ENCODE measurements around the gene RPL10A. TPM values are rescaled to one million over a fixed set of nuclear protein-coding genes. Genes with fewer than 3 reads are reported as not detected.
A peak's percentile ranks its signal among the peaks of the same experiment; 100 is the strongest.

RPL10A gene
- total and polyA plus RNA-seq, 10 donors: 962 to 3,148 (median 1,054) TPM

- no peaks in the 10 kb centered on the region for H3K27me3 ChIP-seq (replicated peaks in 1 of 7)
- 66 to 81% (median 67%) methylated on average over 3 of the region's 3 CpGs for whole genome bisulfite sequencing, 5 donors
- H3K4me3 ChIP-seq: no peak overlapping the region
- intact Hi-C loops (cut with DNase I; ENCODE audit: low total_unique reads): no loop called here
- no peak for DNase-seq
- TF ChIP-seq POLR2AphosphoS5 (IDR thresholded peaks at IDR 0.05) (no peak), CTCF (IDR thresholded peaks at IDR 0.05 in 8 of 11, conservative IDR thresholded peaks at IDR 0.05 in 3 of 11) (no peak), POLR2A (IDR thresholded peaks at IDR 0.05) (no peak)
- H3K27ac ChIP-seq: no peak overlapping the region
- peaks cover 0 to 22% (median 10%) of the 10 kb centered on the region in 6 donors for H3K4me1 ChIP-seq
- peaks cover 8 to 85% (median 62%) of the 10 kb centered on the region in 6 donors for H3K36me3 ChIP-seq
- H3K9me3 ChIP-seq: peaks cover 7 to 29% (median 28%) of the 10 kb centered on the region in 8 donors
Measured at GRCh38 chr6:35425284-35425683, 42.9 kb upstream of the RPL10A start.

- peak overlapping the region in 1 of 8 donors; percentile 21 for H3K27ac ChIP-seq
- peaks cover 0 to 22% (median 10%) of the 10 kb centered on the region in 6 donors for H3K4me1 ChIP-seq
- H3K4me3 ChIP-seq: no peak overlapping the region
- intact Hi-C loops (cut with DNase I; ENCODE audit: low total_unique reads): no loop called here
- H3K36me3 ChIP-seq: peaks cover 8 to 80% (median 60%) of the 10 kb centered on the region in 6 donors
- 34 to 46% (median 39%) methylated on average over 8 of the region's 8 CpGs for WGBS, 5 donors
- no peaks in the 10 kb centered on the region for H3K27me3 ChIP-seq (replicated peaks in 1 of 7)
- DNase-seq: no peak
- peaks cover 7 to 37% (median 30%) of the 10 kb centered on the region in 8 donors for H3K9me3 ChIP-seq
- TF ChIP-seq POLR2AphosphoS5 (IDR thresholded peaks at IDR 0.05) (peak in 1 of 3 donors; percentile 1), POLR2A (IDR thresholded peaks at IDR 0.05) (no peak)
Measured at GRCh38 chr6:35426074-35426473, 42.1 kb upstream of the RPL10A start.

- 95 to 100% (median 97%) methylated on average over 3 to 5 of the region's 5 CpGs for WGBS, 5 donors
- TF ChIP-seq POLR2AphosphoS5 (IDR thresholded peaks at IDR 0.05) (peak in 1 of 3 donors; percentile 46), POLR2A (IDR thresholded peaks at IDR 0.05) (no peak)
- Histone ChIP-seq H3K27ac (no peak overlapping the region), H3K4me3 (no peak overlapping the region), H3K36me3 (peaks cover 8 to 66% (median 48%) of the 10 kb centered on the region in 6 donors), H3K9me3 (peaks cover 7 to 37% (median 30%) of the 10 kb centered on the region in 8 donors), H3K4me1 (peaks cover 0 to 22% (median 10%) of the 10 kb centered on the region in 6 donors), H3K27me3 (replicated peaks in 1 of 7) (no peaks in the 10 kb centered on the region)
- no peak for DNase-seq
- intact Hi-C loops (cut with DNase I; ENCODE audit: low total_unique reads): no loop called here
Measured at GRCh38 chr6:35427435-35427834, 40.8 kb upstream of the RPL10A start.

- Histone ChIP-seq H3K27me3 (replicated peaks in 1 of 7) (no peaks in the 10 kb centered on the region), H3K36me3 (peaks cover 8 to 62% (median 45%) of the 10 kb centered on the region in 6 donors), H3K4me3 (no peak overlapping the region), H3K27ac (no peak overlapping the region), H3K4me1 (peaks cover 0 to 22% (median 10%) of the 10 kb centered on the region in 6 donors), H3K9me3 (peaks cover 7 to 37% (median 30%) of the 10 kb centered on the region in 8 donors)
- TF ChIP-seq POLR2AphosphoS5 (IDR thresholded peaks at IDR 0.05) (no peak), POLR2A (IDR thresholded peaks at IDR 0.05) (no peak), CTCF (IDR thresholded peaks at IDR 0.05 in 8 of 11, conservative IDR thresholded peaks at IDR 0.05 in 3 of 11) (no peak)
- WGBS, 5 donors: 85 to 95% (median 87%) methylated on average over 8 to 9 of the region's 9 CpGs
- no peak for DNase-seq
- intact Hi-C loops (cut with DNase I; ENCODE audit: low total_unique reads): no loop called here
Measured at GRCh38 chr6:35427851-35428321, 40.3 kb upstream of the RPL10A start.

- DNase-seq: no peak
- peaks cover 8 to 56% (median 43%) of the 10 kb centered on the region in 6 donors for H3K36me3 ChIP-seq
- H3K4me3 ChIP-seq: no peak overlapping the region
- intact Hi-C loops (cut with DNase I; ENCODE audit: low total_unique reads): no loop called here
- peaks cover 7 to 37% (median 30%) of the 10 kb centered on the region in 8 donors for H3K9me3 ChIP-seq
- WGBS, 5 donors: 90 to 98% (median 94%) methylated on average over 10 of the region's 10 CpGs
- TF ChIP-seq POLR2AphosphoS5 (IDR thresholded peaks at IDR 0.05) (no peak), CTCF (IDR thresholded peaks at IDR 0.05 in 8 of 11, conservative IDR thresholded peaks at IDR 0.05 in 3 of 11) (no peak), POLR2A (IDR thresholded peaks at IDR 0.05) (no peak)
- H3K27me3 ChIP-seq (replicated peaks in 1 of 7): no peaks in the 10 kb centered on the region
- peaks cover 0 to 22% (median 10%) of the 10 kb centered on the region in 6 donors for H3K4me1 ChIP-seq
- H3K27ac ChIP-seq: no peak overlapping the region
Measured at GRCh38 chr6:35428421-35429149, 39.6 kb upstream of the RPL10A start.

Data from spleen (tissue), 11 donors.